A549 (cell line): ENCODE measurements around the gene MDFIC.

ENCODE experiments used
- CHD2 ChIP-seq: fragments of 150-350 bp; IDR thresholded peaks from 2 replicates; pipeline ENCODE4 v1.6.1; 2014; ENCODE audit warnings: low read length; ENCODE audit not compliant: partially characterized antibody
- HDAC2 ChIP-seq: fragments of 200-600 bp; sonication (generic); IDR thresholded peaks from 2 replicates; pipeline ENCODE4 v1.6.1; 2016
- POLR2A ChIP-seq: IDR thresholded peaks from 2 replicates; pipeline ENCODE4 v1.6.1; 2012; ENCODE audit warnings: mild to moderate bottlenecking, low read length
- RFX5 ChIP-seq: fragments of 450-650 bp; IDR thresholded peaks from 2 replicates; pipeline ENCODE4 v1.7.1; 2014; ENCODE audit warnings: antibody characterized with exemption, mild to moderate bottlenecking, moderate library complexity
- TF ChIP-seq, protein P1 (sequence below): fragments of 150-350 bp; IDR thresholded peaks from 2 replicates; pipeline ENCODE4 v1.6.1; 2014; ENCODE audit warnings: low read depth, mild to moderate bottlenecking, low read length
- TF ChIP-seq, protein P2 (sequence below): fragments of >200 bp; sonication (Bioruptor Twin); formaldehyde crosslinking; IDR thresholded peaks from 3 replicates; pipeline ENCODE4 v1.5.1; 2016

DNA sequence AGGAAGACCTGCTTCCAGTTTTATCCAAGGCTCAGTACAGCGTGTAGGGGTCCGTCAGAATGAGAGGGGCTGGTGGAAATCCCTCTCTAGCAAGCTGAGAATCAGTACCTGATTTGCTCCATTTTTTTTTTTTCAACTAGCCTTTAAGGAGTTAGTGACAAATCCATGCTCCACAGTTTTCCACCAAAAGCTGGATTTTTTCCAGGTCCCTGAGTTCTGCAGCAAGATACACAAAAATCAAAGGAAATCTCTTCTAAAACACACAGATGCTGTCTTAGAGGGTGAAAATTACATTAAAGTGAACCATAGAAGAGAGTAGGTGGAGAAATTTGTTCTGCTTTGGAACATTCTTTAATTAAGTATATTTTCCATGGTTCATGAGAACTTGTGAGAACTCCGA lies 30.4 kb downstream of the MDFIC start:
- TF ChIP-seq, protein P1, sequence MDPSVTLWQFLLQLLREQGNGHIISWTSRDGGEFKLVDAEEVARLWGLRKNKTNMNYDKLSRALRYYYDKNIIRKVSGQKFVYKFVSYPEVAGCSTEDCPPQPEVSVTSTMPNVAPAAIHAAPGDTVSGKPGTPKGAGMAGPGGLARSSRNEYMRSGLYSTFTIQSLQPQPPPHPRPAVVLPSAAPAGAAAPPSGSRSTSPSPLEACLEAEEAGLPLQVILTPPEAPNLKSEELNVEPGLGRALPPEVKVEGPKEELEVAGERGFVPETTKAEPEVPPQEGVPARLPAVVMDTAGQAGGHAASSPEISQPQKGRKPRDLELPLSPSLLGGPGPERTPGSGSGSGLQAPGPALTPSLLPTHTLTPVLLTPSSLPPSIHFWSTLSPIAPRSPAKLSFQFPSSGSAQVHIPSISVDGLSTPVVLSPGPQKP, result no peak
- TF ChIP-seq HDAC2 (no peak), CHD2 (no peak), RFX5 (no peak), POLR2A (no peak)
- TF ChIP-seq, protein P2, sequence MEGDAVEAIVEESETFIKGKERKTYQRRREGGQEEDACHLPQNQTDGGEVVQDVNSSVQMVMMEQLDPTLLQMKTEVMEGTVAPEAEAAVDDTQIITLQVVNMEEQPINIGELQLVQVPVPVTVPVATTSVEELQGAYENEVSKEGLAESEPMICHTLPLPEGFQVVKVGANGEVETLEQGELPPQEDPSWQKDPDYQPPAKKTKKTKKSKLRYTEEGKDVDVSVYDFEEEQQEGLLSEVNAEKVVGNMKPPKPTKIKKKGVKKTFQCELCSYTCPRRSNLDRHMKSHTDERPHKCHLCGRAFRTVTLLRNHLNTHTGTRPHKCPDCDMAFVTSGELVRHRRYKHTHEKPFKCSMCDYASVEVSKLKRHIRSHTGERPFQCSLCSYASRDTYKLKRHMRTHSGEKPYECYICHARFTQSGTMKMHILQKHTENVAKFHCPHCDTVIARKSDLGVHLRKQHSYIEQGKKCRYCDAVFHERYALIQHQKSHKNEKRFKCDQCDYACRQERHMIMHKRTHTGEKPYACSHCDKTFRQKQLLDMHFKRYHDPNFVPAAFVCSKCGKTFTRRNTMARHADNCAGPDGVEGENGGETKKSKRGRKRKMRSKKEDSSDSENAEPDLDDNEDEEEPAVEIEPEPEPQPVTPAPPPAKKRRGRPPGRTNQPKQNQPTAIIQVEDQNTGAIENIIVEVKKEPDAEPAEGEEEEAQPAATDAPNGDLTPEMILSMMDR, result no peak
